PC-9 (cell line): ENCODE data around the gene TTBK1. TPM values are rescaled to one million over a fixed set of nuclear protein-coding genes. Genes with fewer than 3 reads are reported as not detected.

Source experiments
- BruUV-seq: library from RNA; stranded (reverse); fragments of 400-500 nt; replicated peaks from 2 replicates; lab custom pipeline; 2021; lab: Mats Ljungman, UMichigan
- CTCF ChIA-PET: fragments of 300-600 bp; sonication (Branson Sonifier 250); formaldehyde crosslinking; loops from one replicate; lab custom pipeline; 2022; ENCODE audit warnings: antibody characterized with exemption; lab: Charles Lee
- POLR2A ChIA-PET: fragments of 300-600 bp; sonication (Branson Sonifier 250); formaldehyde crosslinking; loops from one replicate; lab custom pipeline; 2022; ENCODE audit warnings: antibody characterized with exemption; ENCODE audit not compliant: unreplicated experiment; lab: Charles Lee
- DNase-seq, 2 experiments: peaks; one replicate each; pipeline versions ENCODE4 v3.0.0 to v3.0.0-alpha.2; 2015 to 2022; ENCODE audit warnings: mixed read lengths in 1 of 2
- H2AFZ ChIP-seq: fragments of 200-600 bp; sonication (generic); 2 replicates; pipeline ENCODE4 v1.8.1; 2017; ENCODE audit warnings: antibody characterized with exemption
- H3F3A ChIP-seq: fragments of 200-600 bp; sonication (generic); 2 replicates; pipeline ENCODE4 v1.8.1; 2017; ENCODE audit warnings: antibody characterized with exemption, mild to moderate bottlenecking, low read depth; ENCODE audit not compliant: insufficient read depth
- H3K27ac ChIP-seq: fragments of 200-600 bp; sonication (generic); 2 replicates; pipeline ENCODE4 v1.6.1; 2016; ENCODE audit warnings: mixed run types
- H3K27me3 ChIP-seq: fragments of 200-600 bp; sonication (generic); 2 replicates; pipeline ENCODE4 v1.6.1; 2016; ENCODE audit warnings: low read depth, mixed run types; ENCODE audit not compliant: insufficient read depth
- H3K36me3 ChIP-seq: fragments of 200-600 bp; sonication (generic); 2 replicates; pipeline ENCODE4 v1.6.1; 2016; ENCODE audit warnings: low read depth, mixed run types
- H3K4me1 ChIP-seq: fragments of 200-600 bp; sonication (generic); replicated peaks from 2 replicates; pipeline ENCODE4 v1.6.1; 2016; ENCODE audit warnings: mixed run types; ENCODE audit not compliant: insufficient read depth
- H3K4me2 ChIP-seq: fragments of 200-600 bp; sonication (generic); 2 replicates; pipeline ENCODE4 v1.6.1; 2017; ENCODE audit warnings: mixed run types
- H3K4me3 ChIP-seq: fragments of 200-600 bp; sonication (generic); 2 replicates; pipeline ENCODE4 v1.6.1; 2016; ENCODE audit warnings: mixed run types
- H3K79me2 ChIP-seq: fragments of 200-600 bp; sonication (generic); 2 replicates; pipeline ENCODE4 v1.6.1; 2017; ENCODE audit warnings: low read depth, mixed run types
- H3K9me2 ChIP-seq: fragments of 200-600 bp; sonication (generic); 2 replicates; pipeline ENCODE4 v1.8.1; 2017; ENCODE audit warnings: mild to moderate bottlenecking; ENCODE audit not compliant: insufficient read depth
- H3K9me3 ChIP-seq: fragments of 200-600 bp; sonication (generic); 2 replicates; pipeline ENCODE4 v1.8.1; 2016; ENCODE audit warnings: low read depth; ENCODE audit not compliant: insufficient read depth
- H4K20me1 ChIP-seq: fragments of 200-600 bp; sonication (generic); 2 replicates; pipeline ENCODE4 v1.8.1; 2017; ENCODE audit not compliant: insufficient read depth
- EZH2 ChIP-seq: fragments of 200-600 bp; sonication (generic); IDR thresholded peaks from 2 replicates; pipeline ENCODE4 v1.8.0; 2017; ENCODE audit warnings: antibody characterized with exemption, low read depth
- intact Hi-C: fragments of 100-400 bp; cut with micrococcal nuclease; formaldehyde crosslinking; loops from one replicate; pipeline ENCODE4 v1.10.0; 2022; ENCODE audit not compliant: unreplicated experiment
- total RNA-seq: library from RNA; stranded (reverse); gene quantifications from 2 replicates; pipeline ENCODE4 v1.2.3, GENCODE V29; 2021
- TF ChIP-seq, protein P1 (sequence below): fragments of 200-600 bp; sonication (generic); conservative IDR thresholded peaks from 2 replicates; pipeline ENCODE4 v1.6.1; 2017; ENCODE audit warnings: mixed run types, antibody characterized with exemption, mild to moderate bottlenecking, moderate library complexity

The TTBK1 gene
- total RNA-seq, 1 experiment from 2014 or later: 0.07 TPM

DNA sequence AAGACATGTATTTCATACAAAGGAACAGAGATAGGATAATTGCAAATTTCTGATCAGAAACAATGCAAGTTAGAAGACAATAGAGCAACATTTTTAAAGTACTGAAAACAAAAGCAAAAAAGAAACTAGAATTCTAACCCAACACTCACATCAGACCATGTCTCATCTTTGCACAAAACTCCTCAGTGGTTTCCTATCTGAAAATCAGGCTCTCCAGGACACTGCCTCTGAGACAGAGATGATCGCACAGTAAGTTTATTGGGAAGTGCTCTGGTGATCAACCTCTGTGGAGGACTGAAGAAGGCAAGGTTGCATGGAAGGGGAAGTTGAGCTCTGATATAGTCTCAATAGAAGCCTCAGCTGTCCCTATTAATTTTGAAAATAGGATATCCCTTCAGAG is 2.3 kb upstream of the TTBK1 start:
- no peak overlapping the region for H2AFZ ChIP-seq
- no peaks in the 10 kb centered on the region for H3K9me2 ChIP-seq
- no peaks in the 10 kb centered on the region for H3K79me2 ChIP-seq
- H4K20me1 ChIP-seq: no peaks in the 10 kb centered on the region
- no peak for DNase-seq
- no peak overlapping the region for H3K4me2 ChIP-seq
- no peaks in the 10 kb centered on the region for H3F3A ChIP-seq
- intact Hi-C loops: no loop called here
- CTCF ChIA-PET: no interaction called here
- peaks cover 61% of the 10 kb centered on the region for H3K27me3 ChIP-seq
- TF ChIP-seq EZH2: no peak
- TF ChIP-seq, protein P1, sequence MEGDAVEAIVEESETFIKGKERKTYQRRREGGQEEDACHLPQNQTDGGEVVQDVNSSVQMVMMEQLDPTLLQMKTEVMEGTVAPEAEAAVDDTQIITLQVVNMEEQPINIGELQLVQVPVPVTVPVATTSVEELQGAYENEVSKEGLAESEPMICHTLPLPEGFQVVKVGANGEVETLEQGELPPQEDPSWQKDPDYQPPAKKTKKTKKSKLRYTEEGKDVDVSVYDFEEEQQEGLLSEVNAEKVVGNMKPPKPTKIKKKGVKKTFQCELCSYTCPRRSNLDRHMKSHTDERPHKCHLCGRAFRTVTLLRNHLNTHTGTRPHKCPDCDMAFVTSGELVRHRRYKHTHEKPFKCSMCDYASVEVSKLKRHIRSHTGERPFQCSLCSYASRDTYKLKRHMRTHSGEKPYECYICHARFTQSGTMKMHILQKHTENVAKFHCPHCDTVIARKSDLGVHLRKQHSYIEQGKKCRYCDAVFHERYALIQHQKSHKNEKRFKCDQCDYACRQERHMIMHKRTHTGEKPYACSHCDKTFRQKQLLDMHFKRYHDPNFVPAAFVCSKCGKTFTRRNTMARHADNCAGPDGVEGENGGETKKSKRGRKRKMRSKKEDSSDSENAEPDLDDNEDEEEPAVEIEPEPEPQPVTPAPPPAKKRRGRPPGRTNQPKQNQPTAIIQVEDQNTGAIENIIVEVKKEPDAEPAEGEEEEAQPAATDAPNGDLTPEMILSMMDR: no peak
- BruUV-seq: no TSS peak
- no peaks in the 10 kb centered on the region for H3K4me1 ChIP-seq
- no peaks in the 10 kb centered on the region for H3K36me3 ChIP-seq
- POLR2A ChIA-PET: no interaction called here
- no peak overlapping the region for H3K27ac ChIP-seq
- H3K4me3 ChIP-seq: no peak overlapping the region
- H3K9me3 ChIP-seq: peaks cover 3% of the 10 kb centered on the region; the same call in 1 of the 2 replicates

DNA sequence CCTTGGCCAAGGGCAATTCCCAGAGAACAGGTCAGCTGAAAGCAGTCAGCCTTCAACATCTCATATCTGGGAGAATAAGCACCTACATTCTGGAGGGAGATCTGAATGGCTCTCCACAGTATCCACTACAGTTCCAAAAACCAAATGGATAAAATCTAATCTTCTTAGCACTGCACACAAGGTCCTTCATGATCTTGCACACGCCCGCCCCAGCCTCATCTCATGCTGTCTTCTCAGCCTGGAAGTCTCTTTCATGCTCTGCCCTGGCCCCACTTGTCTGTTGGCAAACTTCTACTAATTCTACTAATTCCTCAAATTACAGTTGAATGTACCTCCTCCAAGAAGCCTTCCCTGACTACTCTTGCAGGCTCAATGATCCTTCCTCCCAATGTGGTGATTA is 1.8 kb upstream of the TTBK1 start:
- Histone ChIP-seq H3K4me3 (no peak overlapping the region), H3K4me1 (no peaks in the 10 kb centered on the region), H3K9me3 (peaks cover 3% of the 10 kb centered on the region; the same call in 1 of the 2 replicates), H3K4me2 (no peak overlapping the region), H3K36me3 (no peaks in the 10 kb centered on the region), H3K27me3 (peaks cover 61% of the 10 kb centered on the region), H3F3A (no peaks in the 10 kb centered on the region), H3K79me2 (no peaks in the 10 kb centered on the region), H3K9me2 (no peaks in the 10 kb centered on the region), H3K27ac (no peak overlapping the region), H2AFZ (no peak overlapping the region), H4K20me1 (no peaks in the 10 kb centered on the region)
- ChIA-PET POLR2A (no interaction called here), CTCF (no interaction called here)
- no TSS peak for BruUV-seq
- no peak for TF ChIP-seq EZH2
- TF ChIP-seq, protein P1: no peak
- no peak for DNase-seq
- intact Hi-C loops: no loop called here

DNA sequence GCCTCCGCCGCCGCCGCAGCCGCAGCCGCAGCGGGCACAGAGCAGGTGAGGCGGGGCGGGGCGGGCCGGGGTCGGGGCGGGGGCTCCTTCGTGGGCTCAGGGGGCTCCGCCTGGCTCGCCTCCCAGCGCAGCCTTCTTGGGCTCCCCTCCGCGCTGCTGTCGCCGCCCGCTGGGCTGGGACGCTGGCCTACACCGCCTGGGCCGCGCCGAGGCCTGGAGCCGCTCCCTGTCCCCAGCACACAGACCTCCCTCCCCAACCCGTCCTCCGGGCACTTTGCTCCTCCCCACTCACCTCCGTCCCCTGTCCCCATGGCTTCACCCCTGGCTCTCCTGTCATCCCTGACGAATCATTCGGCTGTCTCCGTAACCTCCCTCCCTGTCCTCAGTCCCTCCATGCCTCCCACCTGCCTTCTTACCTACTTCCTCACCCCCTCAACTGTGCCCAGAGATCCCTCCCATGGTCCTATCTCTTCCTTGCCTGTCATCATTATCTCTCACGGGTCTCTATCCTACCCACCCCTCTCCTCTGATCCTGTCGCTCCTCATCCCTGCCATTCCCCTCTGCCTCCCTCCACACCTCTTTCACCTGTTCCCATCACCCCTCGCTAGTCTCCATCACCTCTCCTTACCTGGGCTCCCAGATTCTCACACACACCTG is 512 bp downstream of the TTBK1 start:
- ChIA-PET CTCF (no interaction called here), POLR2A (no interaction called here)
- Histone ChIP-seq H3K27ac (no peak overlapping the region), H3K4me3 (no peak overlapping the region), H3K9me2 (no peaks in the 10 kb centered on the region), H2AFZ (no peak overlapping the region), H3K4me2 (no peak overlapping the region), H3K9me3 (peaks cover 3% of the 10 kb centered on the region; the same call in 1 of the 2 replicates), H4K20me1 (no peaks in the 10 kb centered on the region), H3F3A (no peaks in the 10 kb centered on the region), H3K27me3 (peaks cover 50% of the 10 kb centered on the region), H3K79me2 (no peaks in the 10 kb centered on the region), H3K36me3 (no peaks in the 10 kb centered on the region), H3K4me1 (no peaks in the 10 kb centered on the region)
- DNase-seq: no peak
- intact Hi-C loops: no loop called here
- no TSS peak for BruUV-seq
- TF ChIP-seq, protein P1: no peak
- TF ChIP-seq EZH2: no peak
